Kidney epithelial cell (primary cell): ENCODE results near the gene PRMT1. TPM values are rescaled to one million over a fixed set of nuclear protein-coding genes. Genes with fewer than 3 reads are reported as not detected.
A peak's percentile ranks its signal among the peaks of the same experiment; 100 is the strongest.
"Not testable (repeated sequence)": the region's sequence is repeated elsewhere in the genome, so short reads cannot be mapped to it uniquely, and the experiment has no call there.

Experiments used
- DNase-seq: peaks from one replicate; pipeline ENCODE4 v3.0.0-alpha.2; 2010; ENCODE audit warnings: low read depth
- H3K27me3 ChIP-seq: 2 replicates; pipeline ENCODE4 v1.6.0; 2011; ENCODE audit warnings: low read length; ENCODE audit not compliant: control insufficient read depth, insufficient read depth
- H3K36me3 ChIP-seq: 2 replicates; pipeline ENCODE4 v1.5.1; 2011; ENCODE audit warnings: low read length; ENCODE audit not compliant: control insufficient read depth, insufficient read depth
- H3K4me3 ChIP-seq: 2 replicates; pipeline ENCODE4 v1.5.1; 2011; ENCODE audit warnings: low read depth, mild to moderate bottlenecking, control low read depth, low read length
- total RNA-seq: library from RNA; depleted of rRNA; stranded (reverse); fragments of >200 nt; gene quantifications from 2 replicates; pipeline ENCODE4 v1.2.3, GENCODE V29; 2015
- TF ChIP-seq, protein P1 (sequence below): IDR thresholded peaks from 2 replicates; pipeline ENCODE4 v1.5.1; 2011; ENCODE audit warnings: mild to moderate bottlenecking, moderate library complexity, low read length, control low read depth, inconsistent platforms; ENCODE audit not compliant: insufficient read depth, poor library complexity, severe bottlenecking

Gene PRMT1
- 284 and 314 TPM in 2 replicates for total RNA-seq

DNA sequence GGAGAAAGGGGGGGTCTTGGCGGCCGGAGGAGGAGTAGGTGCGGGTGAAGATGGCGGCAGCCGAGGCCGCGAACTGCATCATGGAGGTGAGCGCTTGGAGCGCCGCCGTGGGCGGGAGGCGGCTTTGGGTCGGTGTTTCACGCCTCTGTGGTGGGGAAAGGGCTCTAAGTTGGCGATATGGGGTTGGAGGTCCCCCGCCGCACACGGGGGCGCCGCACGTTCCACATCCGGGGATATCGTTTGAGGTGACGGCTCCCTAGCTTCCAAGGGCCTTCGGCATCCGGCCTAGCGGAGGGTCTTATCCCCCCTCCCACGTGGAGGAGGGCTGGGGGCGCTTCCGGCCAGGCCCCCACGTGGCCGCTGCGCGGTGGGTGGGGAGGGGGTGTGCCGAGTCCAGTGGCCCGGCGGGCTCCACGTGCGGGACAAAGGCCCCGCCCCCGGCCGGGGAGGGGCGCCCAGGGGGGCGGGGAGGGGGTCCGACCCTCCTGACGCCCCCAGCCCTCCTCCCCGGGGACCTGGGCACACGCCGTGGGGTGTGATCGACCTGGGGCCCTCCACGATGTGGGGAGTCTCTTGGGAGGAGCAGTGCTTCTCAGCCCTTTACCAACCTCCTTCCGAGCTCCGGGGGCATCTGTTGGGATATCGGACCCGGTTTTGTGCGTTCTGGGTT is at the start of gene PRMT1:
Gene PRMT1 (plus strand): TSS at position 41 of the 670 bp plus-strand sequence. CDS start 10 bp downstream, at position 51.
- no peak for DNase-seq
- Histone ChIP-seq H3K4me3 (peak within 1 kb of the TSS; percentile 81), H3K27me3 (no peaks in the 10 kb centered on the region), H3K36me3 (peaks cover 3% of the 10 kb centered on the region)
- TF ChIP-seq, protein P1, sequence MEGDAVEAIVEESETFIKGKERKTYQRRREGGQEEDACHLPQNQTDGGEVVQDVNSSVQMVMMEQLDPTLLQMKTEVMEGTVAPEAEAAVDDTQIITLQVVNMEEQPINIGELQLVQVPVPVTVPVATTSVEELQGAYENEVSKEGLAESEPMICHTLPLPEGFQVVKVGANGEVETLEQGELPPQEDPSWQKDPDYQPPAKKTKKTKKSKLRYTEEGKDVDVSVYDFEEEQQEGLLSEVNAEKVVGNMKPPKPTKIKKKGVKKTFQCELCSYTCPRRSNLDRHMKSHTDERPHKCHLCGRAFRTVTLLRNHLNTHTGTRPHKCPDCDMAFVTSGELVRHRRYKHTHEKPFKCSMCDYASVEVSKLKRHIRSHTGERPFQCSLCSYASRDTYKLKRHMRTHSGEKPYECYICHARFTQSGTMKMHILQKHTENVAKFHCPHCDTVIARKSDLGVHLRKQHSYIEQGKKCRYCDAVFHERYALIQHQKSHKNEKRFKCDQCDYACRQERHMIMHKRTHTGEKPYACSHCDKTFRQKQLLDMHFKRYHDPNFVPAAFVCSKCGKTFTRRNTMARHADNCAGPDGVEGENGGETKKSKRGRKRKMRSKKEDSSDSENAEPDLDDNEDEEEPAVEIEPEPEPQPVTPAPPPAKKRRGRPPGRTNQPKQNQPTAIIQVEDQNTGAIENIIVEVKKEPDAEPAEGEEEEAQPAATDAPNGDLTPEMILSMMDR = no peak

DNA sequence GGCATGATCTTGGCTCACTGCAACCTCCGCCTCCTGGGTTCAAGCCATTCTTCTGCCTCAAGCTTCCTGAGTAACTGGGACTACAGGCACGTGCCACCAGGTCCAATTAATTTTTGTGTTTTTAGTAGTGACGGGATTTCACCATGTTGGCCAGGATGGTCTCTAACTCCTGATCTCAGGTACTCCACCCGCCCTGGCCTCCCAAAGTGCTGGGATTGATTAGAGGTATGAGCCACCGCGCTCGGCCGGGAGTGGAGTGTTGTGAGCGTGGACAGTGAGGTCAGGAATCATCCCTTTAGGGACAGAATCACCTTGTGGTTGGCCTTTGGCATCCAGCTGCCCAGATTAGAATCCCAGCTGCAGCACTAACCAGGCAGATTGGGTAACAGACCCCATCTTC is 47.4 kb upstream of the PRMT1 start:
- H3K4me3 ChIP-seq = no peak overlapping the region
- no peak for DNase-seq
- no peaks in the 10 kb centered on the region for H3K36me3 ChIP-seq
- TF ChIP-seq, protein P1 = no peak
- no peaks in the 10 kb centered on the region for H3K27me3 ChIP-seq

DNA sequence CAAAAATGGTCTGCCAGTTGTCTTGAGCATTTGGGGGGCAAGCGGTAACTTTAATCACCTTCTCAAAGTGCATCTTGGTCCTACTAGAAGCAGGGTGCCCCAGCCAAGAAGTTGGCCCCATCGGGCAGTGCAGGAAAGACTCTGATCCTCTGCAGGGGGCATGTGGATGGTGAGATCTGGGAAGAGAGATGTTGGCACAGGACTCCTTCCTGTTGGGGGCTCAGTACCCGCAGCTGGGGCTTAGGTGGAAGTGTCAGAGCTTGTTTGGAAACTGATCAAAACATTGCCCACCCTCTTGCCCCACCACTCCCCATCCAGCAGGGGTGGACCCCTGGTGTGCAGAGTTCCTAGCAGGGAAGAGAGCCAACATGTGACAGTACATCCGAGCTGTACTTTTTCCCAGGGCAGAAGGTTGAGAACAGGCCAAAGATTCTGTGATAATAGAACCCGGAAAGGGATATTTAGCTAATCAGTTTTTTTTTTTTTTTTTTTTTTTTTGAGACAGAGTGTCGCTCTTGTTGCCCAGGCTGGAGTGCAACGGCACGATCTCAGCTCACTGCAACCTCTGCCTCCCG is 46.0 kb upstream of the PRMT1 start:
- TF ChIP-seq, protein P1 = no peak
- DNase-seq = no peak
- no peaks in the 10 kb centered on the region for H3K27me3 ChIP-seq
- H3K4me3 ChIP-seq = no peak overlapping the region
- no peaks in the 10 kb centered on the region for H3K36me3 ChIP-seq

DNA sequence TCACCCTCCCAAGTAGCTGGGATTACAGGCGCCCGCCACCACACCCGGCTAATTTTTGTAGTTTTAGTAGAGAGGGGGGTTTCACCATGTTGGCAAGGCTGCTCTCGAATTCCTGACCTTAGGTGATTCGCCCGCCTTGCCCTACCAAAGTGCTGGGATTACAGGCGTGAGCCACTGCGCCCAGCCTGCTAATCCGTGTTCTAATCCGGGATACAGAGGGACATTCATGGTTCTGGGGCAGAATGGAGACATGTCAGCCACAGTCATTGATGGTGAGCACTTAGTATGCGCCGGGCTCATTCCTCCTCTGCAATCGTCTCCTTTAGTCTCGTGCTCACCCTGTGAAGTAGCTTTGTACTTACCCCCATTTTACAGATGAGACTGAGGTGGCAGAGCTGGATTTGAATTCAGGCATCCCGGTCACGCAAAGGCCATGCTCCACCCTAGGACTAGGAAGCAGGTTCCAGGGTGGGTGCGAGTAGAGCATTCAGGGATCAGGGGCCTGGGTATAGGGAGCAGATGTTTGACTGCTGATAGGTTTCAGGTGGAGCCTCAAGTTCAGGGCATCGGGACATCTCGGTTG is 45.4 kb upstream of the PRMT1 start:
- Histone ChIP-seq H3K27me3 (no peaks in the 10 kb centered on the region), H3K4me3 (no peak overlapping the region), H3K36me3 (no peaks in the 10 kb centered on the region)
- DNase-seq = no peak
- TF ChIP-seq, protein P1 = no peak

DNA sequence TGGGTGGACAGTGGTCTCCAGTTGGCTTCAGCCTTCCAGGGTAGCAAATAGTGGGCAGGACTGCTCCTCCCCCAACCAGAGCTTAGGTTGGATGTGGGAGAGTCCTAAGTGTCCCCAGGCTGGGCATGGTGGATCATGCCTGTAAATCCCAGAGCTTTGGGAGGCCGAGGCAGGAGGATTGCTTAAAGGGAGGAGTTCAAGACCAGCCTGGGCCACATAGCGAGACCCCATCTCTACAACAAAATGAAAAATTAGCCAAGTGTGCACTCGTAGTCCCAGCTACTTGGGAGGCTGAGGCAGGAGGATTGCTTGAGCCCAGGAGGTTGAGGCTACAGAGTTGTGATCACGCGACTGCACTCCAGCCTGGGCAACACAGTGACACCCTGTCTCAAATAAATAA is 44.5 kb upstream of the PRMT1 start:
- H3K36me3 ChIP-seq = no peaks in the 10 kb centered on the region
- TF ChIP-seq, protein P1 = no peak

DNA sequence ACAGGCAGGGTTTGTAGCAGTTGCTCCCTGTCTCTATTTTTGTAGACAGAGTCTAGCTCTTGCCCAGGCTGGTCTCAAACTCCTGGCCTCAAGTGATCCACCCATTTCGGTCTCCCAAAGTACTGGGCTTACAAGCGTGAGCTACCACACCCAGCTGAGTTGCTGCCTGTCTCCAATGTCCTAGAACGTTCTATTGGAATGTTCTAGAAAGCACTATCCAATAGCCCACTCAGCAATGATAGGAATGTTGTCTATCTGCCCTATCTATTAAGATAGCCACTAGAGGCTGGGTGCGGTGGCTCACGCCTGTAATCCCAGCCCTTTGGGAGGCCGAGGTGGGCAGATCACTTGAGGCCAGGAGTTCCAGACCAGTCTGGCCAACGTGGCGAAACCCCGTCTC is 43.8 kb upstream of the PRMT1 start:
- H3K36me3 ChIP-seq, H3K4me3 ChIP-seq, DNase-seq, H3K27me3 ChIP-seq: not testable (repeated sequence)

More for the DNA sequence above, 44.5 kb upstream of the PRMT1 start:
- H3K4me3 ChIP-seq = no peak overlapping the region
- no peak for DNase-seq
- no peaks in the 10 kb centered on the region for H3K27me3 ChIP-seq
